Fibroblast of the aortic adventitia (primary cell): ENCODE measurements around the gene CRACR2A. TPM values are rescaled to one million over a fixed set of nuclear protein-coding genes. Genes with fewer than 3 reads are reported as not detected.

ENCODE experiments used
- DNase-seq: peaks from one replicate; pipeline ENCODE4 v3.0.0-alpha.2; 2010; ENCODE audit warnings: low read depth
- H3K4me3 ChIP-seq: 2 replicates; pipeline ENCODE4 v1.5.1; 2011; ENCODE audit warnings: low read depth, mild to moderate bottlenecking, control low read depth, low read length, moderate library complexity
- CTCF ChIP-seq: IDR thresholded peaks from 2 replicates; pipeline ENCODE4 v1.5.1; 2011; ENCODE audit warnings: mild to moderate bottlenecking, low read length, control low read depth, inconsistent platforms; ENCODE audit not compliant: insufficient read depth
- total RNA-seq: library from RNA; depleted of rRNA; stranded (reverse); fragments of >200 nt; gene quantifications from 2 replicates; pipeline ENCODE4 v1.2.3, GENCODE V29; 2012; ENCODE audit warnings: low replicate concordance

CRACR2A gene
- total RNA-seq, 1 donor, result 4.8 TPM

DNA sequence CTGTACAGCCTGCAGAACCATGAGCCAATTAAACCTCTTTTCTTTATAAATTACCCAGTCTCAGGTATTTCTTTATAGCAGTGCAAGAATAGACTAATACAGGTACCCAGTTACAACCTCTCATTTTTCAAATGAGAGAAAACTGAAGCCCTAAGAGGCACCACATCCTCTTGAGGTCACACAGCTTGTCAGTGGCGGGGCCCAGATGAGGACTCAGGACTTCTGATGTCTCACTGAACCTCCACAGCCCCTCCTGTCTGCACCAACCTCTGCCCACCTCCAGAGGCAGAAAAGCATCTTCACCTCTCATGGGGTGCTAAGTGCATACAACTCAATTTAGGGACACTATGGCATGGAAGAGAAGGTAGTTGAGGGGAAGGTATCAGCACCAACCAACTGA lies 120.7 kb downstream of the CRACR2A start:
- TF ChIP-seq CTCF, result no peak
- no peak for DNase-seq
- no peak overlapping the region for H3K4me3 ChIP-seq

GRCh38 chr12:3631759-3632158 lies 121.2 kb downstream of the CRACR2A start:
- H3K4me3 ChIP-seq, result no peak overlapping the region
- no peak for DNase-seq
- no peak for TF ChIP-seq CTCF

GRCh38 chr12:3631272-3631637 lies 121.7 kb downstream of the CRACR2A start:
- TF ChIP-seq CTCF, result no peak

DNA sequence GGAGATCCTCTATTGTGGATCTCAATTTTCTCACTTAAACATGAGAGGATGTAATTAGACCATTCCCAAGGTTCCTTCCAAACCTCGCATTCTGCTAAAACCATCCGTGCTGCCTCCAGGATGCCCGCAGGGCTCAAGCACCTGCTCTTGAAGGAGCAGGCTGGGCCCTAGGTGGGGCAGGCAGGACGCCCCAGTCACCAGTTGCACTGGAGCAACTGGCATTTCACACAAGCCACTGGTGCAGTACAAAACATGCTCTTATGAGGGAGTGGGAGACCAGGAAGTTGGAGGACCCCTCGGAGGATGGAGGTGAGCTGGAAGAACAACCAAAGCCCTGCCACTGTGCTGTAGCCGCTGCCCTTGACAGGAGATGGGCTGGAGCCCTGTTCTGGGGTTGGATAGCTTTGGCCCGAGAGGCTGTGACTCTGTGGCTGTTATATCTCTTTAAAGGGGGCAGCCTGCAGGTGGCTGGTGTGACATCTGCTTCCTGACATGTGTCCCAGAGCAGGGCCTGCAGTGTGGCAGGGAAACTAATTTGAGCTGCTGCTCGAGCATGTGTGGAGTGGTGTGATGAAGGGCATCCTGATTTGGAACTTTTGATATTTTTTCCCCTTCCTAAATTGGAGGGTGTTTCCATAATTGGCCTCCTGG lies 122.2 kb downstream of the CRACR2A start:
- no peak overlapping the region for H3K4me3 ChIP-seq
- no peak for DNase-seq
- TF ChIP-seq CTCF, result no peak

More at GRCh38 chr12:3631272-3631637, 121.7 kb downstream of the CRACR2A start:
- no peak overlapping the region for H3K4me3 ChIP-seq
- no peak for DNase-seq

- TF ChIP-seq CTCF, result no peak
- H3K4me3 ChIP-seq, result no peak overlapping the region
- no peak for DNase-seq
Measured at GRCh38 chr12:3630111-3630510, 122.8 kb downstream of the CRACR2A start.

DNA sequence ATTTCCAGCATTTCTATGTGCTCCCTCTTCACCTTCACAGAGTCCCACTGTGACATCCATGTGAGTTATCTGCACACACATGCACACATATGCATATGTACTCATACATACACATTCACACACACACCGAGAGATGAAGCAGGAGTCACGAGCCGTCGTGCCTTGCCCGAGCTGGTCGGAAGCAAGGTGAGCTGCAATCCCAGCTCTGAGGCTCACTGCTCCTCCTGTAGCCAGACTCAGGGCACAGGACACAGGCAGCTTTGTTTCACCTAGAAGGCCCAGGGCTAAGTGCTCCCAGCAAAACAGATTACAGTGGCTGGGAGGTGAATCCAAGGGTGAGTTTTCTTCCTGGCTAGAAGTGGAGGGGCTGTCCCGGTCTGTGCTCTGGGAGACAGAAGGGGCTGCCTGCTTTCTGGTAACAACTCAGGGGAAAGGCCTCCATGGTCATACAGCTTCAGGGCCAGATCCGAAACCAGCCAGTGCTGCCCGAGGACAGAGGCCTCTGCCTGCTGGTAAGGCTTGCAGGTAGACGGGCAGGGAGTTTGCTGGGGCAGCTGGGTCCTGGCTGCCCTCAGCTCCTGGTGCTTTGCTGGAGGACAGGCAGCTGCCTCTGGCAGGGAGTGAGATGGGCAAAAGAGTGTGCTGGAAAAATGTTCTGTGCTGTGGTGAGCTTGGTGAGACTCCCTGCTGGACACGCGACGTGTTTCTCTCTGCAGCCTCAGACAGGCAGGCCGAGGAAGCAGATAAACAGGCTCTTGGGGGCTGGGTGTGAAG lies 123.7 kb downstream of the CRACR2A start:
- no peak for TF ChIP-seq CTCF
- no peak overlapping the region for H3K4me3 ChIP-seq
- DNase-seq, result no peak
